GM13977 (cell line): Measurements from ENCODE around the gene C1QL2.

Experiments
- DNase-seq: peaks from one replicate; pipeline ENCODE4 v3.0.0; 2012; ENCODE audit warnings: low spot score
- CTCF ChIP-seq: IDR thresholded peaks from 2 replicates; pipeline ENCODE4 v1.5.1; 2012; ENCODE audit warnings: mild to moderate bottlenecking, control low read depth; ENCODE audit not compliant: insufficient read depth; ENCODE audit errors: extremely low read depth, missing control alignments
- in situ Hi-C: fragments of 300-500 bp; cut with MboI; formaldehyde crosslinking; loops from one replicate; pipeline ENCODE4 v1.12.0; 2022; ENCODE audit warnings: low sequenced_read_pairs, low pct_unique_long_range_greater_than_20kb, mixed read lengths, inconsistent platforms; ENCODE audit not compliant: unreplicated experiment

Gene C1QL2

DNA sequence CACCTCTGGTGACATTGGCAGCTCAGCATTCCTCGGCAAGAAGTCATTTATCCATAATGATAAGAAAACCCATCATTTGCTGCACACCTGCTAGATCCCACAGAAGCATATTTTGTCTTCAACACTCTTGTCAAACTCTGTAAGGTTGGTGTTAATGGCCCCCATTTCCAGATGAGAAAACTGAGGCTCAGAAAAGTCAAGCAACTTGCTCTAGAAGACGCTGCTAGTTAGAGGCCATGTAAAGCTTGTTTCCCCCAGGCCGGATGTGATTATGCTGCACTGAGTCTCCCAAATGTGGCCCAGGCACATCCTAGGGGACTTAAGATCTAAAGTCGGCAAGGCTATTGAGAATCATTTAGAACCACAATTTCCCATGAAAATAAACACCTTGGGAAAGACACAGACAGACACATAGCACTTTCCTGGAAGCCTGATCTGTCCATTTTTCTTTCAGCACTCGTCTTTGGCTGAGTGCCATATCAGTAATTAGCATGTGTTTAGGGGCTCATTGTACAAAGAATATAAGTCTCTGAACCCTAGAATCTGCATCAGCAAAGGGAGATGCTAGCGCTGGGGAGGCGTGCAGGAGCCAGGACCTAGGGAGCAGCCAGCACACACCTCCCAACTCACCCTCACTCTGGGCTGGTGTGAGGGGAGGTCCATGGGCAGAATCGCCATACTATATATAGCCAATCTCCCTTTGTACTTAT lies 39.3 kb downstream of the C1QL2 start:
- TF ChIP-seq CTCF = no peak
- DNase-seq = no peak
- in situ Hi-C loops = no loop called here

- in situ Hi-C loops = no loop called here
- DNase-seq = no peak
- no peak for TF ChIP-seq CTCF
Measured at GRCh38 chr2:119117891-119118882, 40.4 kb downstream of the C1QL2 start.

- DNase-seq = no peak
- TF ChIP-seq CTCF = no peak
- in situ Hi-C loops = no loop called here
Measured at GRCh38 chr2:119117408-119117807, 41.1 kb downstream of the C1QL2 start.

DNA sequence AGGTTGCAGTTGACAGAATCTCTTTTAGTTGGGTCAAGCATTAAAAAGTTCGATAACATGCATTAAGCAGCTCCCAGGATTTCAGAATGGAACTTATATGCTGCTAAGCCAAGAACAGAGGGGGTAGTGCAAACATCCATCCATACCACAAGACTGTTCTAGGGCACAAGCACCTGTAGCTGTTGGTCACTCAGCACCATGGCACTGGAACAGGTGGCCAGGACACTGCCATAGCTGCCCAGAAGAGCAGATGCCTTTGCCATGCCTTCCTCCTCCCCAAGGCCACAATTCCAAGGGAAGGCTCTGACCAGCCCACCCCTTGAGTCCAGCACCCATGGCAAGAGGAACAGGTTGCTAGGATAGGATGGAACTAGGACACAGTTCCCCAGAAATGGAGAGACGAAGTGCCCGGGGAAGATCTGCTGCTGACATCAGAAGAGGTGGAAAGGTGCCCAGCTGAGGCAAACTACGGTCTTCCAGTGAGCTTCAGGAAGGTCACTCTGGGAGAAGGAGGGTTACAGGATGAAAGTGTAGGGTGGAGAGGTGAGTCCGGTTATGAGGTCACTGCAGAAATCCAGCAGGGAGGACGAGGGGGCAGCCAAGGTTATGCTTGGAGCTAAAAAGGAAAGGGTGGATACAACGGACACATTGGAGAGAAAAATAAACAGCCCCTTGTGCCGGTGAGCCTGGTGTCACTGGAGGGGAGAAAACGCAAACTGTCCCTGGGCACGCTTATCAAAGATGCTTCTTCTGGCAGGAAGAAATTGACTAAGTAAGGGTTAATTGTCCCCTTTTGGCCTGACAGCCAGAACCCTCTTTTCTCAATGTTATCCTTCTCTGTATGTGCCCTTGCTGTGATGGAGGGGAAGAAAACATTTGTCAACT lies 41.9 kb downstream of the C1QL2 start:
- in situ Hi-C loops = no loop called here
- no peak for DNase-seq
- no peak for TF ChIP-seq CTCF

DNA sequence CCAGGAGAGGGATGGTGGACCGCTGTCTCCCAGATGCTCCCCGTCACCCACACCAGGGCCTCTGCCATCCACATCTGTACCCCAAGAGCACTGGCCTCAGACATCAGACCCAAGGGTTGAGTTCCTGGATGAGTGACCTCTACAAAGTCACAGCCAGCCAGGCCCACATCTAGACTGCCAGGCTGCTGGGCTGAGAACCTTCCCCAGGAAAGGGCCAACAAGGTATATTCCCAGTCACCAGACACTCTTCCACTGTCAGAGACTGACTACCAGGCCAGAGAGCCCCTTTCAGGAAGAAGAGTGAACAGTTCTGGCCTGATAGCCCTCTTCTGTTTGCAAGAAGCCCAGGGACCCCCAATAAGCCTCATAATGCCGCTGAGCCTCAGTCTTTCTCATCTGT lies 44.3 kb downstream of the C1QL2 start:
- TF ChIP-seq CTCF = no peak
- no peak for DNase-seq
- in situ Hi-C loops = no loop called here

DNA sequence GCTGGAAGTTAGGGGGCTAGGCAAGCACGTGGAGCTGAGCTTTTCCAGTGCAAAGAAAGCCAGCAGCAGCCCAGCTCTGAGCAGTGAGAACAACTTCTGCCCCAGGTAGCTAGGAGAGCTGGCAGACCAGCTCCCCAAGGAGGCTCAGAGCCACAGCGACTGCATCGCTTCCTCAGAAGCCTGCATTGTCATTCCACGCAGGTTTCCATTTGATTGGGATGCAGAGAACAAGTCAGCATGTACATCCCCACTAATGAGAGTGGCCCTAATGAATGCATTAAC lies 45.1 kb downstream of the C1QL2 start:
- DNase-seq = no peak
- in situ Hi-C loops = no loop called here
- no peak for TF ChIP-seq CTCF
